Calu3 (cell line): ENCODE data around the gene CMTM2. TPM values are rescaled to one million over a fixed set of nuclear protein-coding genes. Genes with fewer than 3 reads are reported as not detected.
A peak's percentile ranks its signal among the peaks of the same experiment; 100 is the strongest.
"Not testable (repeated sequence)": the region's sequence is repeated elsewhere in the genome, so short reads cannot be mapped to it uniquely, and the experiment has no call there.

ENCODE experiments used
- BruUV-seq: library from RNA; stranded (reverse); fragments of 400-500 nt; replicated peaks from 2 replicates; lab custom pipeline; 2021; lab: Mats Ljungman, UMichigan
- CTCF ChIA-PET: fragments of 300-600 bp; sonication (Branson Sonifier 250); formaldehyde crosslinking; loops from one replicate; lab custom pipeline; 2022; ENCODE audit warnings: antibody characterized with exemption; lab: Charles Lee
- DNase-seq: peaks from one replicate; pipeline ENCODE4 v3.0.0; 2022
- H3K27ac Mint-ChIP-seq: one replicate; pipeline ENCODE4 v1.8.0; 2022; ENCODE audit warnings: mixed read lengths; ENCODE audit not compliant: unreplicated experiment
- H3K27me3 Mint-ChIP-seq: one replicate; pipeline ENCODE4 v1.8.0; 2022; ENCODE audit warnings: mixed read lengths; ENCODE audit not compliant: unreplicated experiment
- H3K36me3 Mint-ChIP-seq: one replicate; pipeline ENCODE4 v1.8.0; 2022; ENCODE audit warnings: mild to moderate bottlenecking, moderate library complexity, mixed read lengths; ENCODE audit not compliant: insufficient read depth, unreplicated experiment
- H3K4me1 Mint-ChIP-seq: one replicate; pipeline ENCODE4 v1.8.0; 2022; ENCODE audit warnings: mild to moderate bottlenecking, low read depth, mixed read lengths; ENCODE audit not compliant: unreplicated experiment
- H3K4me3 Mint-ChIP-seq: one replicate; pipeline ENCODE4 v1.8.0; 2022; ENCODE audit warnings: mild to moderate bottlenecking, low read depth, moderate library complexity, mixed read lengths; ENCODE audit not compliant: unreplicated experiment
- H3K9me3 Mint-ChIP-seq: one replicate; pipeline ENCODE4 v1.8.0; 2022; ENCODE audit warnings: low read depth, mixed read lengths; ENCODE audit not compliant: unreplicated experiment
- CTCF ChIP-seq: fragments of 200-600 bp; IDR thresholded peaks from one replicate; pipeline ENCODE4 v1.8.0; 2022; ENCODE audit warnings: antibody characterized with exemption; ENCODE audit not compliant: unreplicated experiment
- intact Hi-C: fragments of 100-400 bp; cut with micrococcal nuclease; formaldehyde crosslinking; loops from one replicate; pipeline ENCODE4 v1.10.0; 2022; ENCODE audit not compliant: unreplicated experiment
- total RNA-seq: library from RNA; stranded (reverse); gene quantifications from 2 replicates; pipeline ENCODE4 v1.2.3, GENCODE V29; 2022

The CMTM2 gene
- total RNA-seq, 1 experiment from 2014 or later = 0.92 TPM

GRCh38 chr16:66562986-66563385, 16.3 kb upstream of the CMTM2 start:
- Mint-ChIP-seq H3K27ac (no peak overlapping the region), H3K36me3 (peaks cover 88% of the 10 kb centered on the region), H3K4me3 (no peak overlapping the region), H3K9me3 (no peaks in the 10 kb centered on the region), H3K27me3 (no peaks in the 10 kb centered on the region), H3K4me1 (peaks cover 44% of the 10 kb centered on the region)
- no peak for TF ChIP-seq CTCF
- intact Hi-C loops = no loop called here
- CTCF ChIA-PET = interaction anchor here (1.0 to 1.6 kb wide), 3 partner anchors 13 to 297 kb away, joined by 3 to 4 read pairs (median 3); no protein-coding TSS in a partner anchor
- no peak for DNase-seq
- no TSS peak for BruUV-seq

GRCh38 chr16:66563574-66564334, 15.5 kb upstream of the CMTM2 start:
- Mint-ChIP-seq H3K4me1 (peaks cover 43% of the 10 kb centered on the region), H3K9me3 (no peaks in the 10 kb centered on the region), H3K4me3 (no peak overlapping the region), H3K27me3 (no peaks in the 10 kb centered on the region), H3K36me3 (peaks cover 88% of the 10 kb centered on the region), H3K27ac (no peak overlapping the region)
- no peak for TF ChIP-seq CTCF
- intact Hi-C loops = no loop called here
- no peak for DNase-seq
- CTCF ChIA-PET = interaction anchor here (0.6 to 1.6 kb wide), 3 partner anchors 12 to 296 kb away, joined by 3 to 4 read pairs (median 4); no protein-coding TSS in a partner anchor
- no TSS peak for BruUV-seq

GRCh38 chr16:66566051-66566901, 13.0 kb upstream of the CMTM2 start, which contains the start of gene CMTM1:
Gene CMTM1, plus strand, starts transcription at chr16:66566439. Its CDS starts 75 bp downstream, at chr16:66566514.
- BruUV-seq = no TSS peak
- Mint-ChIP-seq H3K27ac (peak within 1 kb of the TSS; percentile 90), H3K9me3 (no peaks in the 10 kb centered on the region), H3K4me1 (peaks cover 29% of the 10 kb centered on the region), H3K4me3 (no peak within 1 kb of the TSS), H3K36me3 (peaks cover 79% of the 10 kb centered on the region), H3K27me3 (no peaks in the 10 kb centered on the region)
- intact Hi-C loops = no loop called here
- no peak for DNase-seq
- CTCF ChIA-PET = no interaction called here
- no peak for TF ChIP-seq CTCF

- Mint-ChIP-seq H3K36me3 (peaks cover 83% of the 10 kb centered on the region), H3K27ac (peak overlapping the region; percentile 90), H3K4me1 (peaks cover 21% of the 10 kb centered on the region)
- H3K9me3 Mint-ChIP-seq, intact Hi-C loops, CTCF ChIA-PET, DNase-seq, BruUV-seq, H3K27me3 Mint-ChIP-seq, H3K4me3 Mint-ChIP-seq: not testable (repeated sequence)
Observed at GRCh38 chr16:66567270-66567669, 12.0 kb upstream of the CMTM2 start.
